Hematopoietic multipotent progenitor cell treated with erythropoietin and hydrocortisone succinate and interleukin-3 and kit ligand, for 6 days (in vitro differentiated cells): ENCODE data around the gene NUMBL.
A peak's percentile ranks its signal among the peaks of the same experiment; 100 is the strongest.

Source experiments
- DNase-seq: peaks from one replicate; pipeline ENCODE4 v3.0.0-alpha.2; 2015

Gene NUMBL

DNA sequence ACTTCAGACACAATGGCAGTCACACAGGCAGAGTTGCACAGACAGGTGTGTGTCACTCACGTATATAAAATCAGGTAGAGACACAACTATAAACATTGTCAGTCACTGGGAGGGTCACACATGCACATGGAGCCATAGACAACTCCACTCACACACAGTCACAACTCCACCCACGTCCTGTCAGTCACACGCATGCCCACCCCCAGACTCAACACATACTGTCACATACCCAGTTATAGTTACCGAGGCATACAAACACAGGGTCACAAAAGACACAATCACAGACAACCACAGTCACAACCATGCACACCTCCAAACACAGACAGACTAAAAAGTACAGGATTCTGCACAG lies 1.5 kb downstream of the NUMBL start:
- no peak for DNase-seq

DNA sequence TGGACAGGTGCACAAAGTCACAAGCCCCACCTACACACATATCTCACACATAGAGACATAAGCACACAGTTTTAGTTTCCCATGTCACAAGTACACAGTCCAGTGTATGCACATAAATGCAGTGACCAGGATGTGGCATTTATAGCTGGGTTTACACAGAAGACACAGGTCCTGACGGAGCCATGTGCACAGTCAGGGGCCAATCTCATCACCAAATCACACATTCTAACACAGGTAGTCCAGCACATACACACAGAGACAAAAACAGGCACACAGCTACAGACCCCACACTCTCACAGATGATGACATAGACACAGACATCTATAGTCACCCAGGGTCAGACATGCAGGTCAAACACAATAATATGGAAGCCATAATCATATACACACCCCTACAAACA lies 2.1 kb downstream of the NUMBL start:
- DNase-seq, result no peak

DNA sequence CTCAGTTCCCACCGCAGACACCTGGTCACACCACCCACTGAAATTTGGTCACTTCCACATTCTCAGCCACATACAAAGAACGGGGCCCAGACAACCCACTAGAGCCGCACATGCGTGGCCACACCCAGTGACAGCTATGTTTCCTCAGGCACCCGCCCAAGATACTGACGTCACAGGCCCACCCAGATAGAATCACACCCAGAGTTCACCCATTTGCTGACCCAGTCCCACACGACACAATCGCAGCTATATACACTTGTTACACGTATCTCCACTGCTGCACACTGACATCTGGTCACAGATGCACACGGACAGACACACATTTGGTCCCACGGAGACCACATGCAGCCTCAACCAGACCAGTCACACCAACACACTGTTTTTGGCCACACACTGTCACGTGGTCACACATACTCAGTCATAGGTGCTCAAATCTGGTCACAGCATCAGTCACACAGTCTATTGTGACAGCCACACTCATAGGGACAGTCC lies 2.9 kb downstream of the NUMBL start:
- DNase-seq, result peak; percentile 88

DNA sequence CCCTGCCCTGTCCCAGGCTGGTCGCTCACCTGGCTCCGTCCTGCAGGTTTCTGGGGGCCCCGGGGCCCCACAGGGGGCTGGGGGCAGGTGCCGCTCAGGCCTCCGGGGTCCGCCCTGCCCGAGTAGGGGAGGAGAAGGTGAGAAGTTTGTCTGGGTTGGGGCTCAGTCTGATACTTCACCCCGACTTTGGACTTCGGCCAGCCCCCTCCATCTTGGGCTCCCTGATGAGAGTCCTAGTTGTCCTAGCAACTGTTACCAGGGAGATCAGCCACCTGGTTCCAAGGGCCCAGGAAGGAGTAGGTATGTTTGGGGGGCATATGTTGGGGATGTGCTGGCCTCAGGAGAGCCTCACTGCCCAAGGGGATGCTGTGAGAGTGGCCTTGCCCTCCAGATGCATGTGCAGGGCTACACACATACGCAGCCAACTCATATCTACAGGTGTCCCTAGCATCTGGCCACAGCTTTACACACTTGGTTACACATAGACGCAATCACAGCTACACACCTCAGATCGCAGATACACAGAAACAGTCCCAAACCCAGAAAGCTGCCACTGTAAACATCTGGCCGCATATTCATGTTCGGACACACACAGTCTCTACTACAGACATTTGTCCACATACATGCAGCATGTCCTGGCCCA lies 3.4 kb downstream of the NUMBL start:
- no peak for DNase-seq

DNA sequence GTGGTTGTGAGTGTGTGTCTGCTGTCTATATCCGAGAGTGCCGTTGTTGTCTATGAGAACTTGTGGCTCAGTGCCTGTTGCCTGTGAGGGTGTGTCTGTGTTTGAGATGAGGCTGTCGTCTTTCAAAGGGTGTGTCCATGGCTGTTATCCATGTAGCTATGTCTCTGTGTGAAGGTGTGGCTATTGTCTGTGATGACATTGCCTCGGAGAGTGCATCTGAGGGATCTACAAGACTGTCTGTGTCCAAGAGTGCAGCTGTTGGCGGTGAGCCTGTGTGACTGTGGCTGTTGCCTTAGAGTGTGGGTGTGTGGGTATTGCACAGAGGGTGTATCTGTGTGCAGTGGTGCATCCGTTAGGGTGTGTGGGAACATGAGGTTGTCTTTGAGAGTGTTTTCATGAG lies 4.9 kb downstream of the NUMBL start:
- peak; percentile 83 for DNase-seq

DNA sequence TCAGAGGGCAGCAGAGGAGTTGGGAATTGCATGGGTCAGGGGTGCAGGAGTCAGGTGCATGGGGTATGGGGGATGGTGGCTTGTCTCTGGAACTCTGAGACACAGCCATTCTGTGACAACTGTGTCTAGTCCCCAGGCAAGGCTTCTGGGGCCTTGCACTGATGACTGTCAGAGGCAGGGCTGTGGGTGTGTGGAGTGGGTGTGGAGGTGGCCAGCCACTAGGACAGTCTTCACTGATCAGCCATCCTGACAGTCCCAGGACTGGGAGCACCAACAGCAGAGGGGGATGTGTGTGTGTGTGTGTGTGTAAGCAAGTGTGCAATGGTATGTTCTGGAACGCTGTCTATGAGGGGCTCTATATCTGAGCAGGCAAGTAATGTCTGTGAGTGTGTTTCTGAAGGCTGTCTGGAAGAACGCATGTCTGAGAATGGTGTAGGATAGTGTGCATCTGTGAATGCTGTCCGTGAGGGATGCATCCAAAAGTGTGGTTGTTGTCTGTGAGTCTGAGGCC lies 5.4 kb downstream of the NUMBL start:
- no peak for DNase-seq

DNA sequence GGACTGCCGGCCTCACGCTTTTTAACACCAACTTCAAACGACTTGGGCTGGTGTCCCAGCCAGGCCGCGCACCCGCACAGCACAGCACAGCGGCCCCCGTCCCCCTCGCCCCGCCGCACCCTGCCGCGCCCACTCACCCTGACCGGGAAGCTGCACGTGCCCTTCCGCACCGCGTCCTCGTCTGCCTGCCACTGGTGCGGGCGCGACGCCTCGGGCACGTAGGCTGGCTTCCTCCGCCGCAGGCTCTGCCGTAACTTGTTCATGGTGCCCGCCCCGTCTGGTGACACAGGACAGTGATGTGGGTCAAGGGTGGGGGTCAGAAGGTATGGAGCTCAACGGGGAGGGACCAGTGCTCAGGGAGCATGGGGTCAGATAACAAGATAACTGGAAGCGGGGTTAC lies 6.2 kb downstream of the NUMBL start:
- DNase-seq, result no peak

DNA sequence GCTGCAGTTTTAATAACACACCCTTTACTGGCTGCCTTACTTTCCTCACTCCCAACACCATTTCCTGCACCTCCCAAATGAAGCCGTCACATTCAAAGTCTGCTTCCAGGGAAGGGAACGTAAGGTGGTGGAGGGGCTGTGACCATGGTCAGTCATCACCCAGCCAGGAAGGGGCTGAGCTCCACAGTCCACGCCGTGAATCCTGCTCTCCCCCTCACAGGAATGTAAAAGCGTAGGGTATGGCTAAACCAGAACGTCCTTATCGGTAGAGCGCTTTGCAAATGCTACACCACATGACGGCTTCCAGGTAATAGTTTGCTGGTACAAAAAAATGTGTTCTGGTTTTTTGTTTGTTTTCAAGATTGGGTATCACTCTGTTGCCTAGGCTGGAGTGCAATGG lies 7.0 kb downstream of the NUMBL start:
- no peak for DNase-seq

DNA sequence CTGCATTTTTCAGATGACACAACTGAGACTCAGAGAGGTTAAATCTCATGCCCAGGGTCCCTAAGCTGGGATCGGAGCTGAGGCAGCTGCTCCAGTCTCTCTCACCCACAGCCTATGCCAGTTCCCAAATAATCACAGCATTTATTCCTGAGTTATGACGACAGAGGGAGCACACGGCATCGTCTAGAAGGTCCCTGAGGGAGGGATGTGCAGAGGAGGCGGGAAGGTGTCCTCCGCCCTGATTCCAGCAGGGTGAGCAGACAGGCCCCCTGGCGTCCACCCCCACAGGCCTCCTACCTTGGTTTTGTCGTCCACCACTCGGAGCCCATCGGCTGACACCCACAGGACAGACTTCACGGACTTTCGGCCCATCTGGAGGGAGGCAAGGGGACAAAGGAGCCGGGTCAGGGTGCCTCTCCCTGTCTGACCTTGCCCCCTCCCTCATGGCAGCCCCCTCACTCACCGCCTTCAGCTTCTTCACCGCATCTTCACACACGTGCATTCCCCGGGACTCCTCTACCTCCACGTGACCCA lies 8.0 kb downstream of the NUMBL start:
- no peak for DNase-seq

DNA sequence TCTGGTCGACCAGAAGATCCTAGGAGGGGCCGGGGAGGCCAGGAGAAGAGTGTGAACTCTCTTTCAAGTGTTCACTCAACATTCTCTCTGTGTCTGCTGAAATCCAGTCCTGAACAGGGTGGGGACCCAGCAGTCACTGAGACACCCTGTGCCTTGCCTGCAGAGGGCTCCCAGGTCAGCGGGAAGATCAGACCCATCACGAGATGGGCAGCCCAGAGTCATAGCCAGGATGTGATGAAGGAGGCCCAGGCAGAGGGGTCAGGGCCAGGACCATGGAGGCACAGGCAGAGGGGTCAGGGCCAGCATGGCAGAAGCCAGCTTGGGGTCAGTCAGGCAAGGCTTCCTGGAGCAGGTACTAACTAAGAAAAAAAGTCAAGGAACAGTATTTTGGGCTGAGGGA lies 9.4 kb downstream of the NUMBL start:
- DNase-seq, result no peak

DNA sequence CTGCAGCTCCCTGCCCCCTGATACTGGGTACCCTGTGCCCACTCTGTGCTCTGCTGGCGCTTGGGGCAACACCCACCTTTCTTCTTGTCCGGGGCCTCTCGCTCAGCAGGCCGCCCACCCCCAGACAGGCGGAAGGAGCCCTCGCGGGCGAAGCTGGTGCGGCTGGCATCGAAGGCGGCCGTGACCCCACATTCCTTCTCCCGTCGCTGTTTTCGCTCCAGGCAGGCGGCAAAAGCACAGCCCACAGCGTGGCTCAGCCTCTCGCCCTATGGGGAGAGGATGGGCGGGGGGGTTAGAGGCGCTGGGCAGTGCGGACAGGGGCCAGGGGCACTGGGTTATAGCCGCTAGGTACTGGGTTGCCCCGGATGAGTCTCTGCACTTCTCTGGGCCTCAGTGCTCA lies 13.3 kb downstream of the NUMBL start:
- DNase-seq, result no peak

DNA sequence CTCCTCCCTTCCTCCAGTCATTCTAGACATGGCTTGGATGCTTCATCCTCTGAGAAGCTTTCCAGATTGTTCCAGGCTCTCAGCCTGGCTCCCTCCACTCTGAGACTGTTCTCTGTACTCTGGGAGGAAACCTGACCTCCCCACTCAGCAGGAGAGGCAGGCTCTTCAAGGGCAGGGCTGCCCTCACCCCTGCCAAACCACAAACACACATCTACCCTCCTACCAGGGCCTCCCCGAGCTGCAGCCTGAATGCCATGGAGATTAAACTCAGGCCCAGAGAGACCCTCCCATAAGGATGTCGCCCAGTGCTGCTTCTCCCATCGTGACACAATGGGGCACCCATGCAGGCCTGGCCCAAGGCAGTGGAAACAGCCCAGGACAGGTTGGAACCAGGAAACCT lies 16.2 kb downstream of the NUMBL start:
- peak; percentile 80 for DNase-seq

DNA sequence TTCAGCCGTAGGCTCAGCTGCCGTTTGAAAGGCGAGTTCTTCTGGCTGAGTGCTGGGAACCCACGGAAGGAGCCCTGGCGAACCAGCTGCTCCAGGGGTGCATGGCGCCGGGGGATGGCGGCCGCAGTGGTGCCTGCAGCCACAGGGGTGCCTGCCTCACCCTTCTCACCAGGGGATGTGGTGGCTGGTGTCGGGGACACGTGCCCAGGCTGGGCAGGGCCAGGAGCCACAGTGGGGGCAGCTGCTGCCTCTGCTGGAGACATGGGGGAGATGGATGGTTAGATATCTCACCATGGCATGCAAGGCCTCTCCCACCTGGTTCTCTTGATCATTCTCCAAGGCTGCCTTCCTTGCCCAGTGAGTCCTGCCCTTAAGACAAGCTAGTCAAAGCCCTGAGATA lies 17.1 kb downstream of the NUMBL start:
- peak; percentile 63 for DNase-seq

DNA sequence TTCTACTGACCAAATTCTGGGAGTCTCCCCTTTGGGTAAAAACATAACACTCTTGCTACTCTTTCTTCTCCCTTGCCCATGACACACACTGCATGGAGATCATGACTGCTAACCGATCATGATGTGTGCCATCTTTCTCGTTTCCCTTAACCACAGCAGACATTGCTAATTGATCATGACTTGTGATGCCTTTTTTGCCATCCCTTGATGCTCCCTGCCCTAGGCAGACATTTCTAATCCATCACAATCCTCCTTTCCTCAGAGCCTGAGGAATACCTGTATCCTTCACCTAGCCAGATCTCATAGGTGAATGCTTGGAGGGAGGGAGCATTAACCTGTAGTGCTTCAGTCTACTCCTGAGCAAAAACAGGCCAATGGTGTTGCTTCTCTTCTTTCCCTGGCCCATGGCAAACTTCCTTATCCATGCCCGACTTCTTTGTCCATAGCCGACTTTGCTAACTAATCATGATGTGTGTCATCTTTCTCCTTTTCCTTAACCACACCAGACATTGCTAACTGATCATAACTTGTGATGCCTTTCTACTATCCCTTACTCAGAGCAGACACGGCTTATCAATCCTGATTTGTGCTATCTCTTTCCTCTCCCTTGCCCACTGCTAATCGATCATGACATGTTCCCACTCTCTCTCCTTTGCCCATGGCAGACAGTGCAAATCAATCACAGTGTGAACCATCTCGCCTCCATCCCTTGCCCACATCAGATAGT lies 17.7 kb downstream of the NUMBL start:
- DNase-seq, result no peak

DNA sequence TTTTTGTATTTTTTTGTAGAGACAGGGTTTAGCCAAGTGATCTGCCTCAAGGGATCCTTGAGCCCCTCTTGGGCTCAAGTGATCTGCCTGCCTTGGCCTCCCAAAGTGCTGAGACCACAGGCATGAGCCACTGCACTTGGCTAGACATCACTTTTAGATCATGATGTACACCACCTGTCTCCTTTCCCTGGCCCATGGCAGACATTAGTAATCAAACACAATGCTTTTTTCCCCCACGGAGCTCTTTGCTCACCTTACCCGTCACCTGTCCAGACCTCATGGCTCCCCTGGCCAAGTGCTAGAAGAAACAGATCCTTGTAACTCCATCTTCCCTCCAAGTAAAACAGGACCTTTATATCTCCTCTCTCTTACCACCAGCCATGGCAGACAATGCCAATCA lies 18.4 kb downstream of the NUMBL start:
- no peak for DNase-seq

DNA sequence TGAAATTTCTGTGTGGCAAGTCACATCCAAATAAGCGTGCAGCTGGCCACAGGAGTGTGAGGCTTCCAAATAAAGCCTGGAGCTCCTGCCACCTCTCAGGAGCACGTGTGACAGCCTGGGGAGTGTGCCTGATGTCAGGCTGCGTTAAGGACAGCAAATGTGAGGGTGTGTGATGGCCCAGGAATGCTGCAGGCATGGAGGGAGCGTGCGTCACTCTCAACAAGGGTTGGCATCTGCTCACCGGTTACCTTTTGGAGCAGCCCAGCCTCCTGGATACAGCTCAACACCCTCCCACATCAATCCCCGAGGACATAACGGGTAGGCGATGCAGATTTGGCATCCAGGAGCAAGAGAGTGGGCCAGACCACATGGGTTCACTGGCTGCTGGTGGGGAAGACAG lies 19.0 kb downstream of the NUMBL start:
- DNase-seq, result no peak

DNA sequence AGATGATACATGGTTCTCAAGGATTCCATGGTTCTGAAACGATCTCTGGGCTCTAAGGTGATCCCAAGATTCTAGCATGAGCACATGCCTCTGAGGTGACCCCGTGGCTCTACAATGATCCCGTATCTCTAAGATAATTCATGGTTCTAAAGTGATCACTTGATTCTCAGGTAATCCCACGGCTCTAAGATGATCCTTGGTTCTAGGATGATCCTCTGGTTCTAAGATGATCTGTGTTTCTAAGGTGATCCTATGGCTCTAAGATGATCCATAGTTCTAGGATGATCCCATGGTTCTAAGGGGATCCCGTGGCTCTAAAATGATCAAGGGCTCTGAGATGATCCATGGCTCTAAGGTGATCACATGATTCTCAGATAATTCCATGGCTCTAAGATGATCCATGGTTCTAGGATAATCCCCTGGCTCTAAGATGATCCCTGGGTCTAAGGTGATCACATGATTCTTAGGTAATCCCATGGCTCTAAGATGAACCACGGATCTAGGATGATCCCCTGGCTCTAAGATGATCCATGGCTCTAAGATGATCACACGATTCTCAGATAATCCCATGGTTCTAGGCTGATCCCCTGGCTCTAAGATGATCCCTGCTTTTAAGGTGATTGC lies 21.3 kb downstream of the NUMBL start:
- DNase-seq, result no peak

DNA sequence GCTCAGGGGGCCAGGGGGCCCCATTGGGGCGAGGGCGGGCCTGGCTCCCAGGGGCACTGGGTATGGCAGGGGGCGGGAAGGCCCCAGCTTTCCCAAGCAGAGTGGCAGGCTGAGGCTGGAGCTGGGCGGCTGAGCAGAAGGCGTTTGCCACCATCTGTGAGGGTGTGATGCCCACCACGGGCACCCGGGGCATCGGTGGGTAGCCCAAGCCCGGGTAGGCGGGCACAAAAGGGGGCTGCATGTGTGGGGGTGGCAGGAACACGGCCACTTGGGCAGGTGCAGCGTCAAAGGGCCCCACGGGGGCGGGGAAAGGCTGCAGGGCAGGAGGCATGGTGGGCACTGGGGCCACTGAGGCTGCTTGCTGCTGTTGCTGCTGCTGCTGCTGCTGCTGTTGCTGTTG lies 22.8 kb downstream of the NUMBL start:
- no peak for DNase-seq

DNA sequence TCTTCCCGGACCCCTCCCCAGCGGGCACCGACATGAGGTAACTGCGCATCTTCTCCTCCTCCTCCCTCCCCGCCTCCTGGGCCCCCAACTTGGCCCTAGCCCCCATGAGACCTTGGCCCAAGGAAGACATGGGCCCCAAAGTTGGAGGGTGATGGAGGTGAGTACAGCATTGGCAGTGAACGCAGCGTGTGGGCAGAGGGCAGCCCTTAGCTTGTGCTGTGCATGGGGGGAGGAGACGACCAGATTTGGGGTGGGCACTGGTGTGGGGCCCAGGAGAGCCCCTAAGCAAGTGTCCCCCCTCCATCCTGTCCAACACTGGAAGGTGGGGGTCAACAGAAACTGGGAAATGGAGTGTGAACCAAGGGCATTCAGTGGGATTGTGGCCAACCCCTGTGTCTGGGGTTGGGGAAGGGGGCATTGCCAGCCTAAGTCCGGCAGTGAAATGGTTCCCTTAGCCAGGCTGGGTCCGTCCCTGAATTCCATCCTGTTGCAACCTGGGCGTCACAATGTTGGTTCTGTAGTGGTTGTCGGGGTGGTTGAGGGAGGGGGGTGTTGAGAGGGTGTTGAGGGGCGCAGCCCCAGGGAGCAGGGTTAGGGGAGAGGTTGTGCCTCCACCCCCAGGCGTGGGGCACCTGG lies 23.5 kb downstream of the NUMBL start:
- no peak for DNase-seq

DNA sequence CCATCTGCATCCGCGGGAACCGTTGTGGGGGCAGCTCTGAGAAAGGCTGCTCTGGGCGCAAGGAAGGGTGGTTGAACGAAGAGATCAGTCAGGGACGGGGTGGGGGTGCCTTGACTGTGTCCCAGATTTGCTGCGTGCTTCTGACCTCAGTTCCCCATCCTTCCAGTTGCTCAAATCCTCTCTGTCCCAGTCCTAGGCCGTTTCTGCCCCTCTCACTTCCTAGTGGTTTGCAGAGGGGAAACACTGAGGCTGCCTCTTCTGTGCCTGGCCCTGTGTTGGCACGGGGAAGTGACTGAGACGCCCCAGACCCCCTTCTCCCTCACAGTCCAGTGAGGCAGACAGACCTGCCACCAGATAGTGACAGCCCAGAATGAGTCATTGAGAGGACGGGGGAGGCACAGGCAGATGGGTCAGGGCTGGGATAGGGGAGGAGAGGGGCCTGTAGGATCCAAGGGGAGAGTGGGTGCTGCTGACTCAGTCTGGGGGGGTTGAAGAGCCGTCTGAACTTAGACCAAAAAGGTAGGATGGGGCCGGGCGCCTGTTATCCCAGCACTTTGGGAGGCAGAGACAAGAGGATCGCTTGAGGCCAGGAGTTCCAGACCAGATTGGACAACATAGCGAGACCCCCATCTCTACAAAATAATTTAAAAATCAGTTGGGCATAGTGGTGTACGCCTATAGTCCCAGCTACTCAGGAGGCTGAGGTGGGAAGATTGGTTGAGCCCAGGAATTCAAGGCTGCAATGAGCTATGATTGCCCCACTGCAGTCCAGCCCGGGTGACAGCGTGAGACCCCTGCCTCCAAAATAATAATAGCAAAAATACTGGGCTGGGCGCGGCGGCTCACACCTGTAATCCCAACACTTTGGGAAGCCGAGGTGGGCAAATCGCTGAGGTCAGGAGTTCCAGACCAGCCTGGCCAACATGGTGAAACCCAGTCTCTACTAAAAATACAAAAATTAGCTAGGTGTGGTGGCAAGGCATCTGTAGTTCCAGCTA lies 26.5 kb downstream of the NUMBL start:
- DNase-seq, result peak; percentile 48

DNA sequence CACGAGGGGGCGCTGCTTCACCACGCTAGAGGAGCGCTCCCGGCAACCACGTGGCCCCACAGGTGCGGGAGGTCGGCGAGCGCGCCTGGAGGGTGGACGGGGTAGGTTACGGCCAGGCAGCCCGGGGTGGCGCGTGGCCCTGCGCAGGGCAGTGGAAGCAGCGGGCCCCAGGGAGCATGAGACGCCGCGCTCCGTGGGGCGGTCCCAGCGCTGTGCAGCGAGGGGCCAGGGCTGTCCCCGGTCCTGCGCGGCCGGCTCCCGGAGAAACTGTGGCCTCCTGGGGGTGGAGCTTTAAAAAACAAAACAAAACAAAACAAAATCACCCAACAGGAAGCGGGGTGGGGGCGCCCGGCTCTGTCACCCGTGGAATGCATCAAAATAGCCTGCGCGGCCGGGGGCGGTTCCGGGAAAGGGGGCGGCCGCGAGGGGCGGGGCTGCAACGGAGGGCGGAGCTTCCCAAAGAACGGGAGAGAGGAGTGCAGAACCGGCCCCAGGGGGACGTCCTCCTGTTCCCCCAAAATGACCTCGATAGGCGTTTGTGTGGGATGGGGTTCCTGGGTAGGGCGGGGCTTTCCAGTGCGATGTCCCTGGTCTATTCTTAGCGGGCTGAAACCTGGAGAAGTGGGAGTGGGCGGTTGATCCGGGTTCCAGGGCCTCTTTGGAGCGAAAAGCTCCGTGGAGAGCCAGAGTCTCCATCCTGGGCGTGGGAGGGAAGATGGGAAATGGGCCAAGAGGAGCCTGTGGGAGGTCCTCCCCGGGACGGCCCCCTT lies 27.3 kb downstream of the NUMBL start:
- DNase-seq, result peak; percentile 92
